Measurements from ENCODE around the gene CES3.

DNA sequence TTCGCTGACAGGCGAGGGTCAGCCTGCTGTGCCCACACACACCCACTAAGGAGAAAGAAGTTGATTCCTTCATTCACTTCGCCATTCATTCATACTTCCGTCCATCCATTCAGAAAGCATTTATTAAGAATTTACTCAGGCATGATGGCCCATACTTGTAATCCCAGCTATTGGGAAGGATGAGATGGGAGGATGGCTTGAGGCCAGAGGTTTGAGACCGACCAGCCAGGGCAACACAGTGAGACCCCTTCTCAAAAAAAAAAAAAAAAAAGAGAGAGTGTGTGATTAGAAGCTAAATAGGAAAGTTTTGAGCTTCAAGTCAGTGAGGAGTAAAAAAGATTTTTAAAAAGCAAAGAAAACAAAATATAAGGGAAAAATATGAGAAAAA, 17.0 kb upstream of the CES3 start:
- TF ChIP-seq CTCF (IDR thresholded peaks at IDR 0.05) = no peak
- no peak for TF ChIP-seq POLR2AphosphoS5 (IDR thresholded peaks at IDR 0.05)

All from upper lobe of left lung (tissue), 4 donors.